GM19023 (cell line): Measurements from ENCODE around the gene PPP2R5A.

Experiments used
- ATAC-seq: cut with Tn5 transposase; IDR thresholded peaks from one replicate; pipeline ENCODE4 v1.9.1; 2021; ENCODE audit warnings: mild to moderate bottlenecking, moderate library complexity; ENCODE audit not compliant: unreplicated experiment

The PPP2R5A gene

DNA sequence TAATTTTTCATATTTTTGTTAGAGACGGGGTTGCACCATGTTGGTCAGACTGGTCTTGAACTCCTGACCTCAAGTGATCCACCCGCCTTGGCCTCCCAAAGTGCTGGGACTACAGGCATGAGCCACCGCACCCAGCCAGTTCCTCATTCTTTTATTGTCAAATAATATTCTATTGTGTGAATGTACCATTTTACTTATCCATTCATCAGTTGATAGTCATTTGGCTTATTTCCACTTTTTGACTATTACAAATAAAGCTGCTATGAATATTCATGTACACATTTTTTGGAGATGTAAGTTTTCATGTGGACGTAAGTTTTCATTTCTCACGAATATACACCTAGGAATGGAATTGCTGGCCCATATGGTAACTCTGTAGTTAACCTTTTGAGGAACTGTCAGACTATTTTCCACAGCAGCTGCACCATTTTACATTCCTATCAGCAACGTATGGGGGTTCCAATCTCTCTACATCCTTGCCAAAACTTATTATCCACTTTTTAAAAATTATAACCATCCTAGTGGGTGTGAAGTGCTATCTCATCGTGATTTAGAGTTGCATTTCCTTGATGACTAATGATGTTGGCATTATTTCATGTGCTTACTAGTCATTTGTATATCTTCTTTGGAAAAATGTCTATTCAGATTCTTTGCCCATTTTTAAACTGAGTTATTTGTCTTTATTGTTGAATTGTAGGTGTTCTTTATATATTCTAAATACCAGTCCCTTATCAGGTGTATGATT, 116.8 kb downstream of the PPP2R5A start:
- no peak for ATAC-seq

DNA sequence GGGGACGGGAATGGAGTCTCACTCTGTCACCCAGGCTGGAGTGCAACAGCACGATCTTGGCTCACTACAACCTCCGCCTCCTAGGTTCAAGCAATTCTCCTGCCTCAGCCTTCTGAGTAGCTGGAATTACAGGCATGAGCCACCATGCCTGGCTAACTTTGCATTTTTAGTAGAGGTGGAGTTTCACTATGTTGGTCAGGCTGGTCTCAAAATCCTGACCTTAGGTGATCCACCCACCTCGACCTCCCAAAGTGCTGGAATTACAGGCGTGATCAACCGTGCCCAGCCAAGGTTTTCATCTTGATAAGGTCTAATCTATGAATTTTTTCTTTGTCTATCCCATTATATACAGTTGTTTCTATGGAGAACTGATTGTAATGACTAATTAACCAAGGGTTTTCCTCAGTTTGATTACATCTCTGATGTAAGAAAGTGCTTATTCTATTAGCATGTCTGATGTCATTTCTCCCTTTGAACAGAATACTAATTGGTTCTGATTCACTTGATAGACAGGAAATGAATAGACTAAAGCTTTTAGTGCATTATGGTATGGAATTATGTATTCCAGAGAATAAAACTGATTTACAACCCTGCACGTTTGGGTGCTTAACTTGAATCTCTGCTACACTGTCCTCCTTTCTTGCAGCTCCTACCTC, 117.6 kb downstream of the PPP2R5A start:
- no peak for ATAC-seq

DNA sequence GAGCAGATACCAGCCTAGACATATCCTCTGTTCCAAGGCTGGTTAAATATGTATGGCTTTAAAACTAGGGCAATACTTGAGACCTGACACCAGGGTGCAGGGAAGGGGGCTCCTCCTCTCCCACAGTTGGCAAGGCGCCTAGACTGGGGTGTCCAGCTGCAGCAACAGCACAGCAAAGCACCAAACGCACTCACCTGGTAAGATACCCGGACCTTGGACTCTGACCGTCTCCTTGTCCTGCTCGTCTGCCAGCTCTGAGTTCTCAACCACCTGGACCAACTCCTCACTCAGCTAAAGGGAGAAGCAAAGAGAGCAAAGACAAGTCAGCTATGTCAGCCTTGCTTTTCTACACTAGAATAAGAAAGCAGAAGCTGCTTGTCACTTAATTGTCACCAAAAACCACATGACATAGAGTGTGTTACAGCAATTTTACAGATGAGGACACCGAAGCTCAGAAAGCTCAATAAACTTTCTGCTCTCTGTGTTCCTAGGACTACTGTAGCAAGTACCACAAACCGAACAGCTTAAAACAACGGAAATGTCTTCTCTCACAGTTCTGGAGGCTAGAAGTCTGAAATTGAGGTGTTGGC, 125.1 kb downstream of the PPP2R5A start:
- no peak for ATAC-seq
